Measurements from ENCODE around the gene NTRK2.
A peak's percentile ranks its signal among the peaks of the same experiment; 100 is the strongest.

Gene NTRK2

DNA sequence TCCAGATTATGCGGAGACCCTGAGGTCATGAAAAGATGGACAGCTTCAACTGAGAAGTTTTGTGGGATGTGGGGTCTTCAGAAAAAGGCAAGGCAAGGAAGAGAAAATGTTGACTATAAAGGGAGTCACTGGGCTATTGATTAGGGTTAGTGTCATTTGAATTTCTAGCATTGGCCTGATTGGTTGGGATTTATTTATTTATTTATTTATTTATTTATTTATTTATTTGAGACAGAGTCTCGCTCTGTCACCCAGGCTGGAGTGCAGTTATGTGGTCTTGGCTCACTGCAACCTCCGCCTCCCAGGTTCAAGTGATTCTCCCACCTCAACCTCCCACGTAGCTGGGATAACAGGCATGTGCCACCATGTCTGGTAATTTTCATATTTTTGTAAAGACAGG, 279.7 kb downstream of the NTRK2 start (continued):
- 0 out of 2 replicates have a peak, but pooled peaks have one; percentile 32 for TF ChIP-seq ZNF138 (tag by site-specific recombination; IDR thresholded peaks at IDR 0.05; ENCODE audit: borderline replicate concordance)
- TF ChIP-seq SP2 (tag by site-specific recombination; IDR thresholded peaks at IDR 0.05): no peak
- no peak for TF ChIP-seq WT1 (tag by site-specific recombination; IDR thresholded peaks at IDR 0.05)
- TF ChIP-seq, protein P1, sequence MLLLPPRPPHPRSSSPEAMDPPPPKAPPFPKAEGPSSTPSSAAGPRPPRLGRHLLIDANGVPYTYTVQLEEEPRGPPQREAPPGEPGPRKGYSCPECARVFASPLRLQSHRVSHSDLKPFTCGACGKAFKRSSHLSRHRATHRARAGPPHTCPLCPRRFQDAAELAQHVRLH (tag by site-specific recombination; IDR thresholded peaks at IDR 0.05): no peak
- TF ChIP-seq ZNF155 (tag by site-specific recombination; IDR thresholded peaks at IDR 0.05): no peak
- TF ChIP-seq ZNF645 (tag by site-specific recombination; IDR thresholded peaks at IDR 0.05): no peak
- TF ChIP-seq KLF16 (tag by site-specific recombination; IDR thresholded peaks at IDR 0.05): no peak
- TF ChIP-seq BCL11A (tag by site-specific recombination; IDR thresholded peaks at IDR 0.05; ENCODE audit: low read depth): no peak
- TF ChIP-seq ZFP37 (tag by site-specific recombination; IDR thresholded peaks at IDR 0.05): no peak
- TF ChIP-seq ZNF223 (tag by site-specific recombination; IDR thresholded peaks at IDR 0.05): no peak
- TF ChIP-seq, protein P2, sequence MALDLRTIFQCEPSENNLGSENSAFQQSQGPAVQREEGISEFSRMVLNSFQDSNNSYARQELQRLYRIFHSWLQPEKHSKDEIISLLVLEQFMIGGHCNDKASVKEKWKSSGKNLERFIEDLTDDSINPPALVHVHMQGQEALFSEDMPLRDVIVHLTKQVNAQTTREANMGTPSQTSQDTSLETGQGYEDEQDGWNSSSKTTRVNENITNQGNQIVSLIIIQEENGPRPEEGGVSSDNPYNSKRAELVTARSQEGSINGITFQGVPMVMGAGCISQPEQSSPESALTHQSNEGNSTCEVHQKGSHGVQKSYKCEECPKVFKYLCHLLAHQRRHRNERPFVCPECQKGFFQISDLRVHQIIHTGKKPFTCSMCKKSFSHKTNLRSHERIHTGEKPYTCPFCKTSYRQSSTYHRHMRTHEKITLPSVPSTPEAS (tag by site-specific recombination; IDR thresholded peaks at IDR 0.05): no peak
- TF ChIP-seq IKZF3 (tag by site-specific recombination; IDR thresholded peaks at IDR 0.05): no peak
- TF ChIP-seq ZNF133 (tag by site-specific recombination; IDR thresholded peaks at IDR 0.05): no peak
- TF ChIP-seq ZNF404 (tag by site-specific recombination; IDR thresholded peaks at IDR 0.05): no peak
- no peak for TF ChIP-seq ZBTB7A (tag by site-specific recombination; IDR thresholded peaks at IDR 0.05; ENCODE audit: low read depth)
- TF ChIP-seq ZNF202 (tag by site-specific recombination; IDR thresholded peaks at IDR 0.05; ENCODE audit: borderline replicate concordance): 0 out of 2 replicates have a peak, but pooled peaks have one; percentile 26
- TF ChIP-seq ZFP69B (tag by site-specific recombination; IDR thresholded peaks at IDR 0.05): no peak
- no peak for TF ChIP-seq ZNF621 (tag by site-specific recombination; IDR thresholded peaks at IDR 0.05)
- TF ChIP-seq, protein P3, sequence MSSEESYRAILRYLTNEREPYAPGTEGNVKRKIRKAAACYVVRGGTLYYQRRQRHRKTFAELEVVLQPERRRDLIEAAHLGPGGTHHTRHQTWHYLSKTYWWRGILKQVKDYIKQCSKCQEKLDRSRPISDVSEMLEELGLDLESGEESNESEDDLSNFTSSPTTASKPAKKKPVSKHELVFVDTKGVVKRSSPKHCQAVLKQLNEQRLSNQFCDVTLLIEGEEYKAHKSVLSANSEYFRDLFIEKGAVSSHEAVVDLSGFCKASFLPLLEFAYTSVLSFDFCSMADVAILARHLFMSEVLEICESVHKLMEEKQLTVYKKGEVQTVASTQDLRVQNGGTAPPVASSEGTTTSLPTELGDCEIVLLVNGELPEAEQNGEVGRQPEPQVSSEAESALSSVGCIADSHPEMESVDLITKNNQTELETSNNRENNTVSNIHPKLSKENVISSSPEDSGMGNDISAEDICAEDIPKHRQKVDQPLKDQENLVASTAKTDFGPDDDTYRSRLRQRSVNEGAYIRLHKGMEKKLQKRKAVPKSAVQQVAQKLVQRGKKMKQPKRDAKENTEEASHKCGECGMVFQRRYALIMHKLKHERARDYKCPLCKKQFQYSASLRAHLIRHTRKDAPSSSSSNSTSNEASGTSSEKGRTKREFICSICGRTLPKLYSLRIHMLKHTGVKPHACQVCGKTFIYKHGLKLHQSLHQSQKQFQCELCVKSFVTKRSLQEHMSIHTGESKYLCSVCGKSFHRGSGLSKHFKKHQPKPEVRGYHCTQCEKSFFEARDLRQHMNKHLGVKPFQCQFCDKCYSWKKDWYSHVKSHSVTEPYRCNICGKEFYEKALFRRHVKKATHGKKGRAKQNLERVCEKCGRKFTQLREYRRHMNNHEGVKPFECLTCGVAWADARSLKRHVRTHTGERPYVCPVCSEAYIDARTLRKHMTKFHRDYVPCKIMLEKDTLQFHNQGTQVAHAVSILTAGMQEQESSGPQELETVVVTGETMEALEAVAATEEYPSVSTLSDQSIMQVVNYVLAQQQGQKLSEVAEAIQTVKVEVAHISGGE (tag by site-specific recombination; conservative IDR thresholded peaks at IDR 0.05; ENCODE audit: low read depth): peak; percentile 60
- TF ChIP-seq GLI2 (tag by site-specific recombination; IDR thresholded peaks at IDR 0.05; ENCODE audit: borderline replicate concordance, low read depth): peak; percentile 25; the same call in 1 of the 2 replicates
- no peak for TF ChIP-seq ZNF184 (tag by site-specific recombination; IDR thresholded peaks at IDR 0.05)
- 0 out of 2 replicates have a peak, but pooled peaks have one; percentile 12 for TF ChIP-seq ZNF654 (tag by site-specific recombination; IDR thresholded peaks at IDR 0.05; ENCODE audit: low read depth)
- TF ChIP-seq ZNF530 (tag by site-specific recombination; IDR thresholded peaks at IDR 0.05; ENCODE audit: low read depth): no peak
- TF ChIP-seq ZNF37A (tag by site-specific recombination; IDR thresholded peaks at IDR 0.05): no peak
- TF ChIP-seq ZNF416 (tag by site-specific recombination; IDR thresholded peaks at IDR 0.05): no peak
- TF ChIP-seq, protein P4, sequence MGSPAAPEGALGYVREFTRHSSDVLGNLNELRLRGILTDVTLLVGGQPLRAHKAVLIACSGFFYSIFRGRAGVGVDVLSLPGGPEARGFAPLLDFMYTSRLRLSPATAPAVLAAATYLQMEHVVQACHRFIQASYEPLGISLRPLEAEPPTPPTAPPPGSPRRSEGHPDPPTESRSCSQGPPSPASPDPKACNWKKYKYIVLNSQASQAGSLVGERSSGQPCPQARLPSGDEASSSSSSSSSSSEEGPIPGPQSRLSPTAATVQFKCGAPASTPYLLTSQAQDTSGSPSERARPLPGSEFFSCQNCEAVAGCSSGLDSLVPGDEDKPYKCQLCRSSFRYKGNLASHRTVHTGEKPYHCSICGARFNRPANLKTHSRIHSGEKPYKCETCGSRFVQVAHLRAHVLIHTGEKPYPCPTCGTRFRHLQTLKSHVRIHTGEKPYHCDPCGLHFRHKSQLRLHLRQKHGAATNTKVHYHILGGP (tag by site-specific recombination; IDR thresholded peaks at IDR 0.05): no peak
- no peak for TF ChIP-seq ZBTB10 (tag by site-specific recombination; IDR thresholded peaks at IDR 0.05)
- 0 out of 2 replicates have a peak, but pooled peaks have one; percentile 32 for TF ChIP-seq ZNF629 (tag by site-specific recombination; IDR thresholded peaks at IDR 0.05)
- no peak for TF ChIP-seq ZNF16 (tag by site-specific recombination; IDR thresholded peaks at IDR 0.05; ENCODE audit: low read depth)

Data from HEK293 (cell line).